GM18861 (cell line): Measurements from ENCODE around the gene COG8.

ENCODE experiments used
- ATAC-seq: cut with Tn5 transposase; IDR thresholded peaks from one replicate; pipeline ENCODE4 v1.9.1; 2021; ENCODE audit not compliant: unreplicated experiment

Gene COG8

GRCh38 chr16:69348222-69348621 is 8.9 kb upstream of the COG8 start:
- ATAC-seq: no peak

GRCh38 chr16:69346683-69347082 is 7.3 kb upstream of the COG8 start:
- no peak for ATAC-seq

- no peak for ATAC-seq
Observed at GRCh38 chr16:69345923-69346322, 6.6 kb upstream of the COG8 start.

- no peak for ATAC-seq
Observed at GRCh38 chr16:69344171-69344570, 4.8 kb upstream of the COG8 start.

GRCh38 chr16:69340095-69340644 is 806 bp upstream of the COG8 start:
- ATAC-seq: no peak

GRCh38 chr16:69338557-69339288 is 641 bp downstream of the COG8 start:
- ATAC-seq: no peak

GRCh38 chr16:69334696-69335095 is 4.7 kb downstream of the COG8 start:
- ATAC-seq: no peak

GRCh38 chr16:69330286-69331109 is 8.9 kb downstream of the COG8 start, which contains the start of gene PDF:
Gene PDF (minus strand): TSS chr16:69330588. CDS start chr16:69330570, 18 bp downstream.
- peak; percentile 85 for ATAC-seq

- no peak for ATAC-seq
Observed at GRCh38 chr16:69329369-69330285, 9.7 kb downstream of the COG8 start.

- no peak for ATAC-seq
Observed at GRCh38 chr16:69328854-69329316, 10.5 kb downstream of the COG8 start.

- ATAC-seq: no peak
Observed at GRCh38 chr16:69327585-69328310, 11.6 kb downstream of the COG8 start.

- ATAC-seq: no peak
Observed at GRCh38 chr16:69326172-69326873, 13.0 kb downstream of the COG8 start.

GRCh38 chr16:69325784-69326171 is 13.6 kb downstream of the COG8 start:
- ATAC-seq: no peak

- ATAC-seq: no peak
Observed at GRCh38 chr16:69324585-69325253, 14.6 kb downstream of the COG8 start.

GRCh38 chr16:69324013-69324531 is 15.3 kb downstream of the COG8 start:
- no peak for ATAC-seq

- ATAC-seq: no peak
Observed at GRCh38 chr16:69323415-69323814, 15.9 kb downstream of the COG8 start.

GRCh38 chr16:69322343-69322742 is 17.0 kb downstream of the COG8 start:
- ATAC-seq: no peak

- ATAC-seq: no peak
Observed at GRCh38 chr16:69321080-69321479, 18.3 kb downstream of the COG8 start.

- no peak for ATAC-seq
Observed at GRCh38 chr16:69320740-69321073, 18.7 kb downstream of the COG8 start.
